Left renal cortex interstitium (tissue), 4 donors: ENCODE data around the gene PDIK1L. TPM values are rescaled to one million over a fixed set of nuclear protein-coding genes. Genes with fewer than 3 reads are reported as not detected.

Experiments
- DNase-seq, 4 donors: peaks; one replicate each; pipeline ENCODE4 v3.0.0-alpha.2; 2013; ENCODE audit warnings: low read depth in 4 of 4, low spot score in 2 of 4, missing footprints in 1 of 4
- polyA plus RNA-seq, 4 donors: library from polyadenylated mRNA; unstranded; fragments of 120-200 nt; gene quantifications; one replicate each; pipeline ENCODE4 v1.2.1, GENCODE V29; 2013; ENCODE audit not compliant: insufficient read length in 4 of 4

Gene PDIK1L
- polyA plus RNA-seq, 4 donors = 17.3 to 20.6 (median 19.5) TPM

DNA sequence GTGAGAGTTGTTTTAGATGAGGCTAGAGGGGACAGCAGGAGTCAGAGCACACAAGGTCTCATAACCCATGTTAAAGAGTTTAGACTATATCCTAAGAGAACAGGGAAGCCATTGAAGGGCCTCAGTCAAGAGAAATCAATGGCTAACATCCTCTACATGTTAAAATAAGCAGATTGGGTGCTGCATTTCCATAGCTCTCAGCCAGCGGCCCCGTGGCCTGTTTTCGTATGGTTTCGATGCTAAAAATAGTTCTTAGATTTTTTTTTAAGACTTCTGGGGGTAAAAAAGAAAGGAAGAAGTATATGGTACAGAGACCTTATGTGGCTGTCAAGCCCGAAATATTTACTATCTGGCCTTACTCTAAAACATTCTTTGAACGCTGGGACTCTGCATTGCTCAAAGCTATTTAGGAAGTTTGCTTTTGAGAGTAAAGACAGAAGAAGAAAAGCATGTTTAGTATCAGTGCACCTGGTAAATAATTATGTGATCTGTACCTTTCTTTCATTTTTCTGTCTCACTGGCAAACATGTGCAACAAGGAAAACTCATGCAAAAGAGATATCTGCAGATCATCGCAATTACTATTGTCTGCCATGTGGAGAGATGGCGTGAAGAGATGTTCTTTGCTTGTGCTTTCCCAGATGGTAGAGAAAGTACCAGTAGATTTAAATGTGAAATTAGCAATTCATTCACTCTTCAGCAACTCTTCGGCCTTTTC lies 8.4 kb downstream of the PDIK1L start:
- no peak for DNase-seq

GRCh38 chr1:26121854-26122773 lies 10.5 kb downstream of the PDIK1L start:
- no peak for DNase-seq

- DNase-seq = no peak
These were observed 11.7 kb downstream of the PDIK1L start for GRCh38 chr1:26122988-26123973.

- DNase-seq = no peak
These were observed 13.1 kb downstream of the PDIK1L start for GRCh38 chr1:26124418-26125331.

DNA sequence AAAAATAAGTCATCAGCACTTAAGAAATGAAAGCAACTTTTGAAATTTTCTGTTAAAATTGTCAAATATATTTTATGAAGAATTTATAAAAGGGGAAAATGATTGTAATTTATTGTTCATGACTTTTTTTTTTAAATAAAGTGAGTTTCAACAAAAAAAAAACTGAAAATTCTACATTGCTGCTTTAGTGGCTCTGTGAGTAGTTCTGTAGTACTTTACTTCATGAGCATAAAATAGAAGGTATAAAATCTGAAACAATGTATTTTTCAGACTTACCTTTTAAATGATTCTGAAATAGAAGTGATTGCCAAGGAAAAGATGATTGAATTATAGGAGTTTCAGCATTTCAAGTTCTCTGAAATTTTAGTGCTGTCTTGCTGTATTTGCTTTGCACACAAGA lies 13.8 kb downstream of the PDIK1L start:
- no peak for DNase-seq

- no peak for DNase-seq
These were observed 14.3 kb downstream of the PDIK1L start for GRCh38 chr1:26125946-26126320.

DNA sequence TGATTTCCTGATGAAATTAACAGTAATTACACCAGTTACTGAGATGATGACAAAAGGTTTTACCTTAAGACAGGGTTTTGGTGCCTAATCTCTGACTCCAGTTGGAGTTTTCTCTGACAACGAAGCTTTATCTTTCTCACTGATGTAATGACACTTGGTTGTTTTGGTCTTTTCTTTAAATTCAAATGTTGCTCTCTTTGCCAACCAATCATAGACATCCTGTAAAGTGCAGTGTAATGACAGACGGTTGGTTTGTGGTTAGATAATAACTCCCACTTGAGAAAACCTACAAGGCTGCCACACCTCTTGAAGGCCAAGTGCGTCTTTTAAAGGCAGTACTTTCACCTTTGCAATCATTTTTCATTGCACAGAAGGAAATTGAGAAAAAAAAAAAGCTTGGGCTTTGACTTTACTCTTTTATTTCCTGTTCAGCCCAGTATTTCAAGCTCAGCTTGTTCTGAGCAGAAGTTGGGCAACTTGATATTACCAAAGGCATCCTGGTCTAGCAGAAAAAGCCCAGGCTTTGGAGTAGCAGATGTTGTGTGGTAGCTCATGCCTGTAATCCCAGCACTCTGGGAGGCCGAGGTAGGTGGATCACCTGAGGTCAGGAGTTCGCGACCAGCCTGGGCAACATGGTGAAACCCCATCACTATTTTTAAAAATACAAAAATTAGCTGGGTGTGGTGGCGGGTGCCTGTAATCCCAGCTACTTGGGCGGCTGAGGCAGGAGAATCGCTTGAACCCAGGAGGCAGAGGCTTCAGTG lies 14.9 kb downstream of the PDIK1L start:
- DNase-seq = no peak

DNA sequence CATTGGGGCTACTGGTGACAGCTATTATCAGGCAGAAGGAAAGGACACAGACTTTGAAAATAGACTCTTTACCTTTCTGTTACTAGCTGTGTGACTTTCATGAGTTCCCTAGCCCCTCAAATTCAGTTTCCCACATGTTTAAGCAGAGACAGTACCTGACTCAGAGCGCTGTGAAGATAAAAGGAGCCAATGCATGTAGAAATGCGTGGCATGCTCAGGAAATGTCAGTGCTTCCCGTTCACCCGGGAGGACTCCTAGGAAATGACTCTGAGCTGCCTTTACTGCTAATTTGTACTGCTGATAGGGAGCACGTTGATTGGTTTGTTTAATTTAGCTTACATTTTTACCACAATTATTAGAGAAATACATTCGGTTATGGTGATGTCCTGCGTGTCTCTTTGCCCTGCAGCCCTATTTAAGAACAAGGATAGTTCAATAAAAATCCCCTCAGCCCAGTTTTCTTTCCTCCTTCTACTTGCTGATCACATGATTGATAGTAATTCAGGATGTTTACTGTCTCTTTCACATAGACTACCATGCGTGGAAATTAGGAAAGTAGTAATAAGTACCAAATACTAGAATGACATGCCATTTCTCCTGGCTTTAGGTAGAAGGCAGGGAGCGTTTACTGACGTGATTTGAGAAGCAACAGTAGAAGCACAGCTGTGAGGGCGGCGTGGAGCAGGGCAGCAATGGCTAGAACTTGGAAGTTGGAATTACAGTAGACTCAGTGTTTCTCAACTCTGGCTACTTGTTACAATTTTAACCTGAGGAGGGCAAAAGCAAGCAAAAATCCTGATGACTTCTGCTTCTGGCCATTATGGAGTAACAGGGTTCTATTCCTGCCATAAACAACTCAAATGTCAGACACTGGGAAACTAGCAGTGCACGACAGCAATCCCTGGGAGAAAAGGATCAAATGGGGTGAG lies 15.9 kb downstream of the PDIK1L start:
- no peak for DNase-seq

GRCh38 chr1:26129778-26130177 lies 18.2 kb downstream of the PDIK1L start:
- no peak for DNase-seq

DNA sequence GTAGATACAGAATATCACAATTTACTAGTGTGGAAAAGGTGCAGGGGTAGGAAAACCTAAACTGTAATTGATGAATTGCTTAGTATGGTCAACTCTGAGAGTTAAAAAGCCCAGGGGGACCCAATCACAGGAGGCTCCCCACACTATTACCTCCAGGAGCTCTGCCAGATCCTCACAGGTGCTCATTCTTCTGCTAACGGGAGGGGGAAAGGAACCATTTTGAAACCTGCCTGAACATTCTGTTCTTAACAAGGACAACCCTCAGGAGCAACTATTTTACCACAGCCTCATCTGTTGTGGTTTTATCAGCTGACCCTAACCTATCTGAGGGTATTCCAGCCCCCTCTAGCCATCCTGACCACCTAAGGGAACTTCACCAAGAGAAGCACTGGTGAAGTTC lies 19.1 kb downstream of the PDIK1L start:
- no peak for DNase-seq

DNA sequence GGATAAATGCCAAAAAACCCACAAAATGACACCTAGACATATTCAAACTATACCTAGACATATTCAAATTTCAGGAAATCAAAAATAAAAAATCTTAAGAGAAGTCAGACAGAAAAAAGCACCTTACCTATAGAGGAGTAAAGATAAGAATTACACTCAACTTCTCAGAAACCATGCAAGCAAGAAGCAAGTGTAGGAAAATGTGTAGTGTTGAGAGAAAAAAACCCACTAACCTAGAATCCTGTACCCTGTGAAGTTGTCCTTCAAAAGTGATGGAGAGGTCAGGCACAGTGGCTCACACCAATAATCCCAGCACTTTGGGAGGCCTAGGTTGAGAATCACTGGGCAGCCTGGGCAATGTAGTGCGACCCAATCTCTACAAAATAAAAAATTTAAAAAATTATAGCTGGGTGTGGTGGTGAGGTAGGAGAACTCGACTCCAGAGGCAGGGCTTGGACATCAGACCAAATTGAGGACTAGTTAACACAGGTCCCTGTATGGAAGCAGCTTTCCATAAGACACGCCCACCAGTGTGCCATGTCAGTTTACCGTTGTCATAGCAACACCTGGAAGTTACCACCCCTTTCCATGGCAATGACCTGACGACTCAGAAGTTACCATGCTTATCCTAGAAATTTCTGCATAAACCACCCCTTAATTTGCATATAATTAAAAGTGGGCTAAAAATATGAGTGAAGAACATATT lies 20.7 kb downstream of the PDIK1L start:
- DNase-seq = no peak

- no peak for DNase-seq
These were observed 21.2 kb downstream of the PDIK1L start for GRCh38 chr1:26132834-26133167.

DNA sequence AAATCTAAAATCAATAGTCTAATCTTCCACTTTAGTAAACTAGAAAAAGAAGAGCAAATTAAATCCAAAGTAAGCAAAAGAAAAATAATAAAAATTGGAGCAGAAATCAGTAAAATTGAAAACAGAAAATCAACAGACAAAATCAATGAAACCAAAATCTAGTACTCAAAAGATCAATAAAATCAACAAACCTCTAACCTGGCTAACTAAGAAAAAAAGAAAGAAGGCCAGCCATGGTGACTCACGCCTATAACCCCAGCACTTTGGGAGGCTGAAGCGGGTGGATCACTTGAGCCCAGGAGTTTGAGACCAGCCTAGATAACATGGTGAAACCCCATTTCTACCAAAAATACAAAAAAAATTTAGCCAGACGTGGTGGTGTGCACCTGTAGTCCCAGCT lies 22.8 kb downstream of the PDIK1L start:
- DNase-seq = no peak

- DNase-seq = no peak
These were observed 27.4 kb downstream of the PDIK1L start for GRCh38 chr1:26138974-26139558.

DNA sequence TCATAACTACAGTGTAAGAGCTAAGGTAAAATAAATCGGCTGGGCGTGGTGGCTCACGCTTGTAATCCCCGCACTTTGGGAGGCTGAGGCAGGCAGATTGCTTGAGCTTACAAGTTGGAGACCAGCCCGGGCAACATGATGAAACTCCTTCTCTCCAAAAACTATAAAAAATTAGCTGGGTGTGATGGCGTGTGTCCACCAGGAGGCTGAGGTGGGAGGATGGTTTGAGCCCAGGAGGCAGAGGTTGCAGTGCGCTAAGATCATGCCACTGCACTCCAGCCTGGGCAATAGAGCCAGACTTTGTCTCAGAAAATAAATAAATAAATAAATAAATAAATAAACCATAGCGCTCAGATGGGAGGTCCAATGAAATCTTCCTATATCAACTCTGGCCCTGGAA lies 30.5 kb downstream of the PDIK1L start:
- no peak for DNase-seq

DNA sequence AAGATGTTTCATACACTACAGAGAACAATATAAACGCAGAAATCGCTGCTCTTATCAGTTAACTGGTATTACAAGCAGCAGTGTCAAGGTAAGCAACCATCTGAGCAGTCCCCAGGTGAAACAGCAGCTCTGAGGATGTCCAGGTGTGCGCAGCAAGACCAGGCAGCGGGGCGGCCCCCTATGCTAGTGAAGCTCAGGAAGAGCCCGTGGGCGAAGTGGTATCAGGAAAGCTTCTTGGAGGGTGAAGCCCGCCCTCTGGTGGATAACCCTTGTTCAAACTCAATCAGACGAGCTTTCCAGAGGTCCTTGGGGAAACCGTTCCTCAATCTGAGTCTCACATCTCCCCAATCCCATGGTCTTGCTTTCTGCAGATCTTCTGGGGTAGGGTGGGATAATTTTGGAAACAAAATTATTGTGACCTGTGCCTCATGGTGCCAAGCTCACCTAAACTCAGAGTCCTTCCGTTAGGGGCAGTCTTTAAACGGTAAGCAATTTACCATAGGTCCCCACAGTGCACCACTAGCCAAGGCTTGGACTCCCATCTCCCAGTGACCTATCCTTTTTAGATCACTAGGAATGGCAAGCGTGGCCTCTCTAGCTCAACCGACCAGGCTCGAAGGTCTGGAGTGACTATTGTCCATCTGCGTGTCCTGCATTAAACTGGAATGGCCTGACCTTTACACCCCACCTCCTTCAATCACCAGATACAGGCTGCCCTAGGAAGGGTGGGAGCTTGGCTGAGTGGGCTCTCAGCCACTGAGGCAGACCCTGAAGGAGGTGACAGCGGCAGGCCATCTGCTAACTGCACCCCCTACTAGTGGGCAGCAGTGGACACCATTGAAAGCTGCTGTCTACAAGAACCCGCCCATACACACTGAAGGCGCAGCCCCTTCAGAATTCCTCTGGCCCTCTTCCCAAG lies 33.7 kb downstream of the PDIK1L start:
- DNase-seq = peak in 1 of 4 donors; percentile 76
